Stimulated activated CD8-positive, alpha-beta memory T cell treated with anti-CD3 and anti-CD28 coated beads, Interleukin-15, amount 100 ng/mL, for 1 hour (primary cell): ENCODE data around the gene KRTAP1-4.
"Not testable (repeated sequence)": the region's sequence is repeated elsewhere in the genome, so short reads cannot be mapped to it uniquely, and the experiment has no call there.

Source experiments
- DNase-seq: peaks from one replicate; pipeline ENCODE4 v3.0.0-alpha.2; 2020; ENCODE audit warnings: low read depth

Gene KRTAP1-4

GRCh38 chr17:41029633-41030245 is at the start of gene KRTAP1-4:
KRTAP1-4 (minus strand) TSS chr17:41030195; CDS start chr17:41030078, 117 bp downstream.
- DNase-seq: no peak

- DNase-seq: no peak
These were observed 46.8 kb upstream of the KRTAP1-4 start for GRCh38 chr17:41076788-41077187.

GRCh38 chr17:41073676-41074075 is 43.7 kb upstream of the KRTAP1-4 start:
- DNase-seq: no peak

- no peak for DNase-seq
These were observed 41.8 kb upstream of the KRTAP1-4 start for GRCh38 chr17:41071606-41072360.

GRCh38 chr17:41069031-41069430 is 39.0 kb upstream of the KRTAP1-4 start:
- no peak for DNase-seq

- DNase-seq: no peak
These were observed 37.3 kb upstream of the KRTAP1-4 start for GRCh38 chr17:41067281-41067680.

GRCh38 chr17:41065829-41066624 is 36.0 kb upstream of the KRTAP1-4 start, which contains the start of gene KRTAP2-4:
KRTAP2-4 (minus strand) TSS chr17:41065879; CDS start chr17:41065845, 34 bp downstream.
- DNase-seq: no peak

- not testable (repeated sequence) for DNase-seq
These were observed 35.2 kb upstream of the KRTAP1-4 start for GRCh38 chr17:41065016-41065689.

- no peak for DNase-seq
These were observed 34.3 kb upstream of the KRTAP1-4 start for GRCh38 chr17:41064301-41064700.

- no peak for DNase-seq
These were observed 33.5 kb upstream of the KRTAP1-4 start for GRCh38 chr17:41063449-41063848.

- no peak for DNase-seq
These were observed 32.0 kb upstream of the KRTAP1-4 start for GRCh38 chr17:41061964-41062363.

- no peak for DNase-seq
These were observed 30.1 kb upstream of the KRTAP1-4 start, which contains the start of gene KRTAP2-3 for GRCh38 chr17:41060052-41060604. KRTAP2-3 (minus strand) TSS chr17:41060114; CDS start chr17:41060050, 64 bp downstream.

- DNase-seq: not testable (repeated sequence)
These were observed 29.5 kb upstream of the KRTAP1-4 start for GRCh38 chr17:41059276-41060051.

GRCh38 chr17:41058741-41059140 is 28.7 kb upstream of the KRTAP1-4 start:
- DNase-seq: no peak

GRCh38 chr17:41057547-41057946 is 27.6 kb upstream of the KRTAP1-4 start:
- DNase-seq: no peak

GRCh38 chr17:41055130-41055529 is 25.1 kb upstream of the KRTAP1-4 start, which contains the start of gene KRTAP2-2:
KRTAP2-2 (minus strand) TSS chr17:41055230; CDS start chr17:41055211, 19 bp downstream.
- DNase-seq: not testable (repeated sequence)

- not testable (repeated sequence) for DNase-seq
These were observed 24.6 kb upstream of the KRTAP1-4 start for GRCh38 chr17:41054556-41054955.

GRCh38 chr17:41054025-41054424 is 24.0 kb upstream of the KRTAP1-4 start:
- no peak for DNase-seq

- no peak for DNase-seq
These were observed 22.6 kb upstream of the KRTAP1-4 start for GRCh38 chr17:41052566-41052965.

GRCh38 chr17:41049110-41049509 is 19.1 kb upstream of the KRTAP1-4 start:
- no peak for DNase-seq

- DNase-seq: no peak
These were observed 18.4 kb upstream of the KRTAP1-4 start for GRCh38 chr17:41048441-41048840.
